Nephron progenitor cell (in vitro differentiated cells): ENCODE measurements around the gene HIC1.

Experiments
- DNase-seq: peaks from one replicate; pipeline ENCODE4 v3.0.0; 2021
- H3K27ac Mint-ChIP-seq: 2 replicates; pipeline ENCODE4 v1.8.0; 2021; ENCODE audit warnings: mild to moderate bottlenecking, moderate library complexity, mixed read lengths
- H3K27me3 Mint-ChIP-seq: 2 replicates; pipeline ENCODE4 v1.8.0; 2021; ENCODE audit warnings: mild to moderate bottlenecking, low read depth, mixed read lengths; ENCODE audit not compliant: poor library complexity
- H3K36me3 Mint-ChIP-seq: 2 replicates; pipeline ENCODE4 v1.8.0; 2021; ENCODE audit warnings: low read depth, mixed read lengths
- H3K4me1 Mint-ChIP-seq: 2 replicates; pipeline ENCODE4 v1.8.0; 2021; ENCODE audit warnings: mixed read lengths
- H3K4me3 Mint-ChIP-seq: 2 replicates; pipeline ENCODE4 v1.8.0; 2021; ENCODE audit warnings: mild to moderate bottlenecking, moderate library complexity, mixed read lengths
- H3K9me3 Mint-ChIP-seq: 2 replicates; pipeline ENCODE4 v1.8.0; 2021; ENCODE audit warnings: mild to moderate bottlenecking, moderate library complexity, mixed read lengths
- CTCF ChIP-seq: fragments of 200-600 bp; sonication (generic); IDR thresholded peaks from 2 replicates; pipeline ENCODE4 v1.5.0; 2021; ENCODE audit warnings: antibody characterized with exemption

HIC1 gene

GRCh38 chr17:2075336-2076086, 20.6 kb downstream of the HIC1 start:
- Mint-ChIP-seq H3K4me3 (peak overlapping the region; percentile 35), H3K27me3 (no peaks in the 10 kb centered on the region), H3K27ac (peak overlapping the region; percentile 97), H3K4me1 (peaks cover 64% of the 10 kb centered on the region), H3K9me3 (no peaks in the 10 kb centered on the region), H3K36me3 (peaks cover 46% of the 10 kb centered on the region)
- no peak for DNase-seq
- TF ChIP-seq CTCF: no peak

GRCh38 chr17:2076087-2076984, 21.4 kb downstream of the HIC1 start:
- no peak for TF ChIP-seq CTCF
- no peaks in the 10 kb centered on the region for H3K9me3 Mint-ChIP-seq
- peak overlapping the region; percentile 30 for H3K4me3 Mint-ChIP-seq
- peak overlapping the region; percentile 97 for H3K27ac Mint-ChIP-seq
- DNase-seq: no peak
- peaks cover 52% of the 10 kb centered on the region for H3K36me3 Mint-ChIP-seq
- no peaks in the 10 kb centered on the region for H3K27me3 Mint-ChIP-seq
- peaks cover 56% of the 10 kb centered on the region for H3K4me1 Mint-ChIP-seq

DNA sequence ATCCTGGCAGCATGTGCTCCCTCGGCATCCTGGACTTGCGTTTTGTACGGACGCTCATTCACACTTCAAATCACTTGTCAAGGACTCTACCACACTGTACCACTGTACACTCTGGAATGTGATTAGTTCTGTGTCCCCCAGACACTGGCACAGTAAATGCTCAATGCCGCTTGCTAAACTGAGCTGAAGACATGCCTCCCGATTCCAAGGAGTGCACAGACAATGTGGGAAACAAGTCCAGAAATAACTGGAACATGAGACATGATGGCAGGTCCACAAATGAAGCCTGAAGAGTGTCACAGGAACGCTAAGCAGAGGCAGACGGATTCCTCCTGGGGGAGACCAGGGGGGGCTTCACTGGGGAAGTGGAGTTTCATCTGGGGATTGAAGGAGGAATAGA, 22.1 kb downstream of the HIC1 start:
- Mint-ChIP-seq H3K4me3 (no peak overlapping the region), H3K27ac (peak overlapping the region; percentile 97), H3K4me1 (peaks cover 49% of the 10 kb centered on the region), H3K36me3 (peaks cover 57% of the 10 kb centered on the region), H3K9me3 (no peaks in the 10 kb centered on the region), H3K27me3 (no peaks in the 10 kb centered on the region)
- no peak for TF ChIP-seq CTCF
- DNase-seq: no peak

GRCh38 chr17:2081564-2081963, 26.7 kb downstream of the HIC1 start:
- Mint-ChIP-seq H3K36me3 (peaks cover 58% of the 10 kb centered on the region), H3K4me3 (no peak overlapping the region), H3K9me3 (no peaks in the 10 kb centered on the region), H3K27ac (peak overlapping the region; percentile 15), H3K27me3 (no peaks in the 10 kb centered on the region), H3K4me1 (peaks cover 45% of the 10 kb centered on the region)
- no peak for TF ChIP-seq CTCF
- DNase-seq: no peak

DNA sequence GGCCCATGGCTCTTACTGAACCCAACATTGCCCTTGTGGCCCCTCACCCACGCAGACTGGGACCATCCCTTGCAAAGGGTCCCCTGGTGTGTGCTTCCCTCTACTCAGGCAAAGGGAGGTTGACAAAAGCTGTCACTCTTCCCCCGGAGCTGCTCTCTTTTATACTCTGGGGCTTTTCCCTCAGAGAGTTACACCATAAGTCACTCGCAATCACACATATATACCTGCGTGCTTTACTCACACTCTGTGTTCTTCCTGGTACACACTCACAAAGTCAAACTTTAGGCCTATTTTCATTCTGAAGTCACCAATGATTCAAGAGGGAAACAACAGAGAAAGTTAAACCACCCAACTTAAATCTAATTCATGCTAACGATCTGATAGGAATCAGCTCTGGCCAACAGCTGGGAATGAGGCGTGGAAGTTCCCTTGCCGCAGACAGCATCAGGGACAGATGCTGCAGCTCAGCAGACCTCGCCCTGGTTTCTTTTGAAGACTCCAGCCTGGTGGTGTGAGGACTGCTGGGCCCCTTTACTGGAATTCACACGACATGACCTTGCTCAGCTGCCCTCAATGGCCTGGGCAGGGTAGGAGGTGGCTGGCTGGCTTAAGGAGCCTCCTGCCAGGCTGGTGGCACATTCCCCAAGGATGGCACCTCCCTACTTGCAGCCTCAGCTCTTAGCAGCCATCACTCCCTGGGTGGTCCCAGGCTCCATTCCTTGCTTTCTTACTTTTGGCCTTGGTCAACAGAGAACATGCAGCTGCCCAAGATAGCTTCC, 27.3 kb downstream of the HIC1 start:
- DNase-seq: no peak
- peaks cover 45% of the 10 kb centered on the region for H3K4me1 Mint-ChIP-seq
- no peaks in the 10 kb centered on the region for H3K27me3 Mint-ChIP-seq
- no peak overlapping the region for H3K4me3 Mint-ChIP-seq
- H3K9me3 Mint-ChIP-seq: no peaks in the 10 kb centered on the region
- peaks cover 54% of the 10 kb centered on the region for H3K36me3 Mint-ChIP-seq
- no peak for TF ChIP-seq CTCF
- H3K27ac Mint-ChIP-seq: peak overlapping the region; percentile 15
